Measurements from ENCODE around the gene HGD. TPM values are rescaled to one million over a fixed set of nuclear protein-coding genes. Genes with fewer than 3 reads are reported as not detected.
A peak's percentile ranks its signal among the peaks of the same experiment; 100 is the strongest.
"Not testable (repeated sequence)": the region's sequence is repeated elsewhere in the genome, so short reads cannot be mapped to it uniquely, and the experiment has no call there.

Gene HGD
- total RNA-seq, 2 experiments from 2014 or later, result 0.10 to 0.55 TPM

- H3K36me3 Mint-ChIP-seq (ENCODE audit: low read depth), result no peaks in the 10 kb centered on the region
Measured at GRCh38 chr3:120642368-120642948, 39.6 kb downstream of the HGD start.

GRCh38 chr3:120641696-120642246 is 40.3 kb downstream of the HGD start:
- Mint-ChIP-seq H3K9me3 (peaks cover 2% of the 10 kb centered on the region), H3K4me3 (no peak overlapping the region), H3K4me1 (peaks cover 7% of the 10 kb centered on the region), H3K36me3 (ENCODE audit: low read depth) (no peaks in the 10 kb centered on the region), H3K27me3 (peaks cover 3% of the 10 kb centered on the region), H3K27ac (no peak overlapping the region)
- ChIA-PET POLR2A (no interaction called here), CTCF (no interaction called here)
- no peak for DNase-seq

More at GRCh38 chr3:120642368-120642948, 39.6 kb downstream of the HGD start:
- Mint-ChIP-seq H3K27ac (no peak overlapping the region), H3K9me3 (peaks cover 2% of the 10 kb centered on the region), H3K27me3 (peaks cover 3% of the 10 kb centered on the region), H3K4me1 (peaks cover 7% of the 10 kb centered on the region), H3K4me3 (no peak overlapping the region)
- CTCF ChIA-PET, result no interaction called here
- DNase-seq, result no peak
- POLR2A ChIA-PET, result no interaction called here

GRCh38 chr3:120640231-120640630 is 41.8 kb downstream of the HGD start:
- POLR2A ChIA-PET, result no interaction called here
- Mint-ChIP-seq H3K4me3 (no peak overlapping the region), H3K27me3 (peaks cover 3% of the 10 kb centered on the region)

GRCh38 chr3:120638820-120639219 is 43.2 kb downstream of the HGD start:
- H3K4me3 Mint-ChIP-seq; DNase-seq; H3K4me1 Mint-ChIP-seq; H3K36me3 Mint-ChIP-seq (ENCODE audit: low read depth); H3K27ac Mint-ChIP-seq; H3K9me3 Mint-ChIP-seq; POLR2A ChIA-PET; CTCF ChIA-PET; H3K27me3 Mint-ChIP-seq: not testable (repeated sequence)

More at GRCh38 chr3:120640231-120640630, 41.8 kb downstream of the HGD start:
- Mint-ChIP-seq H3K27ac (no peak overlapping the region), H3K4me1 (peaks cover 7% of the 10 kb centered on the region), H3K9me3 (peaks cover 2% of the 10 kb centered on the region), H3K36me3 (ENCODE audit: low read depth) (no peaks in the 10 kb centered on the region)
- CTCF ChIA-PET, result no interaction called here
- DNase-seq, result no peak

GRCh38 chr3:120637851-120638559 is 44.0 kb downstream of the HGD start:
- no peak for DNase-seq
- H3K4me3 Mint-ChIP-seq, result no peak overlapping the region
- no peak overlapping the region for H3K27ac Mint-ChIP-seq
- ChIA-PET CTCF (no interaction called here), POLR2A (no interaction called here)
- H3K9me3 Mint-ChIP-seq, result peaks cover 2% of the 10 kb centered on the region
- H3K4me1 Mint-ChIP-seq, result peaks cover 7% of the 10 kb centered on the region
- H3K36me3 Mint-ChIP-seq (ENCODE audit: low read depth), result no peaks in the 10 kb centered on the region
- no peaks in the 10 kb centered on the region for H3K27me3 Mint-ChIP-seq

GRCh38 chr3:120636795-120637401 is 45.1 kb downstream of the HGD start:
- H3K4me3 Mint-ChIP-seq, result no peak overlapping the region
- POLR2A ChIA-PET, result no interaction called here
- no peaks in the 10 kb centered on the region for H3K36me3 Mint-ChIP-seq (ENCODE audit: low read depth)
- no peak overlapping the region for H3K27ac Mint-ChIP-seq
- CTCF ChIA-PET, result interaction anchor here (0.6 kb wide), 1 partner anchor 31 kb away, joined by 4 read pairs; no protein-coding TSS in a partner anchor
- peaks cover 7% of the 10 kb centered on the region for H3K4me1 Mint-ChIP-seq
- peaks cover 2% of the 10 kb centered on the region for H3K9me3 Mint-ChIP-seq
- DNase-seq, result no peak
- H3K27me3 Mint-ChIP-seq, result no peaks in the 10 kb centered on the region

GRCh38 chr3:120634539-120634938 is 47.5 kb downstream of the HGD start:
- Mint-ChIP-seq H3K27ac (no peak overlapping the region), H3K27me3 (no peaks in the 10 kb centered on the region), H3K36me3 (ENCODE audit: low read depth) (no peaks in the 10 kb centered on the region), H3K4me1 (peaks cover under 1% of the 10 kb centered on the region), H3K4me3 (no peak overlapping the region), H3K9me3 (peaks cover 7% of the 10 kb centered on the region)
- DNase-seq, result no peak
- ChIA-PET CTCF (no interaction called here), POLR2A (no interaction called here)

- DNase-seq, result no peak
- ChIA-PET POLR2A (no interaction called here), CTCF (no interaction called here)
- Mint-ChIP-seq H3K4me3 (no peak overlapping the region), H3K27me3 (no peaks in the 10 kb centered on the region), H3K4me1 (no peaks in the 10 kb centered on the region), H3K9me3 (peaks cover 18% of the 10 kb centered on the region), H3K36me3 (ENCODE audit: low read depth) (no peaks in the 10 kb centered on the region), H3K27ac (no peak overlapping the region)
Measured at GRCh38 chr3:120625159-120625586, 56.9 kb downstream of the HGD start.

GRCh38 chr3:120623727-120624093 is 58.3 kb downstream of the HGD start:
- Mint-ChIP-seq H3K9me3 (peaks cover 15% of the 10 kb centered on the region), H3K27ac (no peak overlapping the region), H3K27me3 (no peaks in the 10 kb centered on the region)

GRCh38 chr3:120622870-120623726 is 58.9 kb downstream of the HGD start:
- Mint-ChIP-seq H3K27ac (no peak overlapping the region), H3K36me3 (ENCODE audit: low read depth) (no peaks in the 10 kb centered on the region), H3K9me3 (peaks cover 15% of the 10 kb centered on the region), H3K4me1 (no peaks in the 10 kb centered on the region), H3K4me3 (no peak overlapping the region), H3K27me3 (no peaks in the 10 kb centered on the region)
- peak; percentile 22 for DNase-seq
- POLR2A ChIA-PET, result no interaction called here
- CTCF ChIA-PET, result no interaction called here

More at GRCh38 chr3:120623727-120624093, 58.3 kb downstream of the HGD start:
- CTCF ChIA-PET, result no interaction called here
- DNase-seq, result no peak
- Mint-ChIP-seq H3K4me1 (no peaks in the 10 kb centered on the region), H3K4me3 (no peak overlapping the region), H3K36me3 (ENCODE audit: low read depth) (no peaks in the 10 kb centered on the region)
- POLR2A ChIA-PET, result no interaction called here

GRCh38 chr3:120622457-120622856 is 59.6 kb downstream of the HGD start:
- Mint-ChIP-seq H3K27me3 (no peaks in the 10 kb centered on the region), H3K9me3 (peaks cover 15% of the 10 kb centered on the region), H3K36me3 (ENCODE audit: low read depth) (no peaks in the 10 kb centered on the region), H3K4me1 (no peaks in the 10 kb centered on the region), H3K27ac (no peak overlapping the region), H3K4me3 (no peak overlapping the region)
- CTCF ChIA-PET, result no interaction called here
- POLR2A ChIA-PET, result no interaction called here
- no peak for DNase-seq

GRCh38 chr3:120616745-120617144 is 65.3 kb downstream of the HGD start:
- H3K4me1 Mint-ChIP-seq; H3K4me3 Mint-ChIP-seq; H3K36me3 Mint-ChIP-seq (ENCODE audit: low read depth); H3K27me3 Mint-ChIP-seq; DNase-seq; H3K9me3 Mint-ChIP-seq; H3K27ac Mint-ChIP-seq; CTCF ChIA-PET; POLR2A ChIA-PET: not testable (repeated sequence)
